GM21528 (cell line): ENCODE measurements around the gene FAM24B.
"Not testable (repeated sequence)": the region's sequence is repeated elsewhere in the genome, so short reads cannot be mapped to it uniquely, and the experiment has no call there.

Experiments
- ATAC-seq: cut with Tn5 transposase; IDR thresholded peaks from one replicate; pipeline ENCODE4 v1.9.1; 2021; ENCODE audit warnings: mild to moderate bottlenecking, moderate library complexity; ENCODE audit not compliant: unreplicated experiment, low FRiP score

Gene FAM24B

DNA sequence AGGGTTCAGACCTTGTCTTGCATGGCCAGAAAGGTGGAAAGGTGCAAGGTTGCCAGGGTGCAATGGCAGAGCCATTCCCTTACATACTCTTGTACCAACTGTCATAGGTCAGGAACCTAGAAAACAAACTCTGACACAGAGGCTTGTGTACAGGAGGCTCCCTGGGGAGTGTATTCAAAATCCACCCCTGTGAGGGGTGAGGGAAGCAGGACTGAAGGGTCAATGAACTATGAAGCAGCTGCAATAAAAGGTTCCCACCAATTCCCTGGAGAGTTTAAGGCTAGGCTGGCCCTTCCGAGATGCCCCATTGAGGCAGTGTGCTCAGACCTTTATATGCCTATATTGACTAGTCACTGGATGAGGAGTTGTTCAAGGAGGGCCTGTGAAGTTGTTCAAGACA lies 19.9 kb downstream of the FAM24B start:
- ATAC-seq: no peak

DNA sequence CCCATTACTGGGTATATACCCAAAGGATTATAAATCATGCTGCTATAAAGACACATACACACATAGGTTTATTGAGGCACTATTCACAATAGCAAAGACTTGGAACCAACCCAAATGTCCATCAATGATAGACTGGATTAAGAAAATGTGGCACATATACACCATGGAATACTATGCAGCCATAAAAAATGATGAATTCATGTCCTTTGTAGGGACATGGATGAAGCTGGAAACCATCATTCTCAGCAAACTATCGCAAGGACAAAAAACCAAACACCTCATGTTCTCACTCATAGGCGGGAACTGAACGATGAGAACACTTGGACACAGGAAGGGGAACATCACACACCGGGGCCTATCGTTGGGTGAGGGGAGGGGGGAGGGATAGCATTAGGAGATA lies 21.3 kb downstream of the FAM24B start:
- not testable (repeated sequence) for ATAC-seq

DNA sequence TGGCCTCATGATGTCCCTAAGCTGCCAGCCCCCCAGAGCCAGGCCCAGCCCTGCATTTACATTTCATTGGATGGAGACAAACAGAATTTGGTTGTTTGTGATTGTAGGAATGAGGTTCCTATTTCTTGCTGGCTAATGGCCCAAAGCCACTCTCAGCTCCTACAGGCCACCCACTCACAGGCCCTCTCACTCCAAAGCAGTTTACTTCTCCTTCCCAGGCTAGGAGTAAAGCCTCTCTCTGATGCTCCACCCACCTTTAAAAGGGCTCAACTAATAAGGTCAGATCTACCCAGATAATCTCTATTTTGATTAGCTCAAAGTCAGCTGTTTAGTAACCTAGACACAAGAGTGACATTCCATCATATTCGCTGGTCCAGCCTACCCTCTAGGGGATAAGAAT lies 22.5 kb downstream of the FAM24B start:
- no peak for ATAC-seq

DNA sequence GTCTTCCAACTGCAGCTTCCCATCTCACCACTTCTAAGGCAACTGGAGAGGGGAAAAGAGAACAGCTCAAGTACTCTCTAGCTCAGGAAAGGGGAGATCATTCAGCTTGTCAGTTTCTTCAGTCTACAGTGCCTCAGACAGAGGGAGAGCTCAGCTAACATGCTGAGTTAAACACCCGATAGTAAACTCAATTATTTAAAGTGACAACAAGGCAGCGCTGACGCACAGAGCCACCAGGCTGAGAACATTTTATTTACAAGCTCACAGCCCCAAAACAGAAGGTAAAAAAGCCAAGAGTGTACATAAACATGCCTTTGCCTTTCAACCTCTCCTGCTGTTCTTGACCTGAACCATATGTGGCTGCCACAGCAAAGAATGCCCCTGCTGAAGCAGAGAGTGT lies 23.6 kb downstream of the FAM24B start:
- ATAC-seq: no peak

DNA sequence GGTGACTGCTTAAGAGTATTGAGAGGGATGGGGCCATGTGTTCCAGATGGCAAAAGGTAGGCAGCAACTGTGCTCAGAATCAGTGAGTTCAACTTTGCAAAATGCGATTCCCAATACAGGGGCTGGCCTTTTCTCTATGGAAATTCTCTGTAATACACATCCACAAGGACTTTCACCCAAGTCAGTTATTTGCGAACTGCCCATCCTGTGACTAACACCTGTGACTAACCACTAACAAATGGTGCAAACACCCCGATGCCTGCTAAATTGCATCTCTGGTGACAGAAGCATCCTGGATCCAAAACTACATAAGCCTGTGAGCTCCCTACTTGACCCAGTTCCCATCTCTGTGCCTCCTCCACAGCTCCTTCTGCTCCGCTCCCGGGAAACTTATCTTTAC lies 24.7 kb downstream of the FAM24B start:
- no peak for ATAC-seq

DNA sequence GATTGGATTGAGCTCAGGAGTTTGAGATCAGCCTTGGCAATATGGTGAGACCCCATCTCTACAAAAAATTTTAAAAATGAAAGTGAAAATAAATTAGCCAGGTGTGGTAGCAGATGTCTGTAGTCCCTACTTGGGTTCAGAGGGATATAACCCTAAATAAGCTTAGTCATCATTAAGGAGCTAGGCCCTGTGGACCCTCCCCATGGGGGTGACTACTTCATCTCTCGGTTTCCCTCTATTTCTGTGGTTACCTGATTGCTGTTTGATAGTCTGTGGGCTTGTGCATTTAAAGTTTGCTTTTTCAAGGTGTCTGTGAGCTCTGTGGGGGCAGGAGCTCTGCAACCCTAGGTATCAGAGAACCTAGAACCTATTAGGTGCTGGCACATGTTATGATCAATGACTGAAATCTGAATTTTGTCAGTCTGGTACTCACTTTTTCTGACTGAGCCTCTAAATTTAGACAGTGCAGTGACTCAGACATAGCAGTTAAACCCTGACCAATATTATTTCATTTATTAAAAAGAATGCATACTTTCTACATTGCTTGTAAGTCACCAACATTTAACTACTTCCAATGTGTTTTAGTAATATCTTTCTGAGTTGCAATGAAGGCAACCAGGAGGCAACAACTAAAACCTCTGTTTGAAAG lies 25.6 kb downstream of the FAM24B start:
- ATAC-seq: no peak

DNA sequence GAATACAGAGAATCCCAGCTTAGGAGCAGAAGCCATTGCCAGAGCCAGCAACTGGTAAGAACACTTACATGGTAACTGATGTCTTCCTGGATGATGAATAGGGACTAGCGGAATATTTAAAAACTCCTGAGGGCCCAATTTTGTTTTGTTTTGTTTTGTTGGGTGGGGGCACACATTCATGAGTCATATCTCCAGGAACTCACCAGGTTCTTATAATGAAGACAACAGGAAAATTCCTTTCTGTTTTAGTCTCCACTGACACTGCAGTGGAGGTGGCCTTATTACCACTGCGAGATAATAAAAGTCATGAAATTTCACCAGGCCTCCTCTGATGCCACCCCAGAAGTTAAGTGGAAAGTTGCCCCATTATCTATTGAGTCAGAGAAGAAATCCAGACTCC lies 27.1 kb downstream of the FAM24B start:
- no peak for ATAC-seq

DNA sequence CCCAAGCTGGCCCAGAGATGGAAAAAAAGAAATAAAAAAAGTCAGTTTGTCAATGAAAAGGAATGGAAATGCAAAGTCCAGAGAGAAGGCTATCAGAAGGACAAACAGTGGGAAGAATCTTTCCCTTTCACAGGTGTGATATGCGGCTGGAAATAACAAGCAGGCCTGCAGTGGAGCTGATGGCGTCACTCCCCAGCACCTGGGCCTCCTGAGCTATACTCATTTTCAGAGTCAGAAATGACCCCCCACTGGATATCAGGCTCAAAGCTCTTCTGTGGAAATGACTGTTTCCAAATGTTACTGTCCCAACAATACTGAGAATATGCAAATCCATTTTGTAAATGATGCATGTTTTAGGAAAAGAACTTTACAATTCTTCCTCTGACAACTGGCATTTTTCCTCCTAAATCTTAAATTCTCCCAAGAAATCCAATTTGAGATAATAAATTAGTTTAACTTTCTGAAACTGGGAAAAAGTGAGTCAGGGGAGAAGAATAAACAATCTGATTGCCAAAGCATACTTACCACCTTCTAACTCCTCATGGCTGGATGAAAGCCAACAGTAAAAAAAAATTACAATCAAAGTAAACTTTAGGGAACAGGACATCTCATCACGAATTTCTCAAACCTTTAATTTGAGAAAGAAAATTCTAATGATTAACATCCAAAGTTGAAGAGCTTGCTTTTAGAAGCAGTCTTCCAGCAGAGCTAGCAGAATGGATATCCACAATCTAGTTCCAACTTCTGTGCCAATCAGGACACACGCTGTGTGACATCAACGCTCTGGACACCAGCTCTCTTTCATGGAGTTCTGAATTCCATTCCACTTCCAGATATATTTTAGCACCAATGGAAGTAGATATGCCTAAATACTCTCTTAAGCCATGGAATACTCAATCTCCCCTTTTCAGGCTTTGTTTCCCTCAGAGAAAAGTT lies 28.4 kb downstream of the FAM24B start:
- ATAC-seq: no peak

DNA sequence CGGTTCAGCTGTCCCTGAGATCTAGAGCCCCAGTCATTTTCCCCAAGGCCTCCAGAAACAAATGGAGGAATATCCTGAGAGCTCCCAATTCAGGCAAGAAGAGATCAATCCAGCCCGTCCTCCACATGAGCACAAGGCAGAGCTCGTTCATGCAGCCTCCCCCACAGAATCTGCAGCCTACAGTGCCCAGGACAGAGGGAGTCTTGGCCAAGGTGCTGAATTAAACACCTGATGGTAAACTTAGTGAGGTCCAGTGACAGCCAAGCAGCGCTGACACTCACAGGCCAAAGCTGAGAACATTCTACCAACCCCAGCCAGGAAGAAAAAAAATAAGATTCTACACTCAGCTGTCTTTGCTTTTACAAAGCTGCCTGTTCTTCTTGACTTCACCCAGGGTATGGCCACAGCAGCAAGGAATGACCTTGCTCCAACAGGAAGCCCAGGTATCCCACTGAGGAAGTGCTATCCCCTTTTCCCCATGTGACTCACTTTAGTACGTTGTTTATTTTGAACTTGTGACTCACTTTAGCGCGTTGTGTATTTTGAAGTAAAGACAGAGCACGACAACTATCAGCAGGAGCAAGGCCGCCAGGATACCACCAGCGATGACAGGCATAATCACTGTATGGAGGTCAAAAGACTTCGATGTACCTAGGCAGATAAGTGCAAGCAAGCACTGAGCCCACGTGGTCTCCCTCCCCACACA lies 29.3 kb downstream of the FAM24B start:
- no peak for ATAC-seq

DNA sequence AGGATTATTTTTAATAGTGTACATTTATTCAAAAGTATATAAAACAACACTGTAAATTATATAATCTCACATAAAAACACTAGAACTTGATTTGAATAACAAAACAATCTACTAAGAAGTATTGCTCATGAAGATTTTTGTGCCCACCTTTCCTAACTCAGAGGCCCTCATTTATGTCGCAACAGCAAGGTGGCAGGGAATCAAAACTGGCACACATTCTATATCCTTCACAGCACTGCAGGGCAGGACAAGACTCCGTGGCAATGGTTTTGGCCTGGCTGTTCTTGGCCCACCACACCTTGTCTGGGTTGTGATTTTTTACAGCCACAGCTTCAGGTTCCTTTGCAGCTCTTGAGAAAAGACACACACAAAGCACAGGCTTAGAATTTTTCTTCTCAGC lies 30.3 kb downstream of the FAM24B start:
- ATAC-seq: no peak

DNA sequence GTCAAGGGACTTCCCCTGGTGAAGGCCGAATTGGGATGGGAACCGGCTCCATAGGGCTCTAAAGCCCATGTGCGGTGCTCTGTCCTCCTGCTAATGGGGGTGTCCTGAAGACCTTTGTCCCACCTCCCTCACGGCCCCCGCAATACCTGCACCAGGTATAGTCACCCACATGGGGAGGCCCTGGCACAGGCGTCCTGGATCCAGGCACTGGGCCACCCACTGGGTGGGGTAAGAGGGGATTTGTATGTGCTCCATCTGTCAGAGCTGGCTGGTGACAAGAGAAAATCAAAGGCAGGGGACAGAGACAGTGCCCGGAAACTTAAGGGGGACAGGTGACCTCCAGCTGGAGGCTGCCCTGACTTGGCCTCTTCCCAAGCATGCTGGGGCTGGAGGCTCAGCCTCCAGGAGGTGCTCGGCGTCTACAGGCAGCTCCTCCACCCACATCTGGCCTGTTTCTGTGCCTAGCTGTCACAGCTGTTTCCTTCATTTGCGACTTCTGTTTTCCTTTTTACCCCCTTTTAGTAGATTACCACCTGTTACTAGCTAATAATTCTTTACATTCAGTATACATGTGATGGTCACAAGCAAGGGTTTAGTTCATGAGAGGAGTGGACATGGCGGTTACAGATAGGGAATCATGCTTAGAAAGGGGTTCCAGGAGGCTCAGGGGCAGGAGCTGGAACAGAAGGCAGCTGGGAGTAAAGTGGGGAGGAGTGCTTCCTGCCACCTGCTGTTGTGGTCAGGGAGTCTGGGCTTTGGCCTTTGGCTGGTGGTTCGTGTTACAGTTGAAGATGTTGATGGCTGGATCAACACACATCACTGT lies 31.4 kb downstream of the FAM24B start:
- ATAC-seq: no peak

DNA sequence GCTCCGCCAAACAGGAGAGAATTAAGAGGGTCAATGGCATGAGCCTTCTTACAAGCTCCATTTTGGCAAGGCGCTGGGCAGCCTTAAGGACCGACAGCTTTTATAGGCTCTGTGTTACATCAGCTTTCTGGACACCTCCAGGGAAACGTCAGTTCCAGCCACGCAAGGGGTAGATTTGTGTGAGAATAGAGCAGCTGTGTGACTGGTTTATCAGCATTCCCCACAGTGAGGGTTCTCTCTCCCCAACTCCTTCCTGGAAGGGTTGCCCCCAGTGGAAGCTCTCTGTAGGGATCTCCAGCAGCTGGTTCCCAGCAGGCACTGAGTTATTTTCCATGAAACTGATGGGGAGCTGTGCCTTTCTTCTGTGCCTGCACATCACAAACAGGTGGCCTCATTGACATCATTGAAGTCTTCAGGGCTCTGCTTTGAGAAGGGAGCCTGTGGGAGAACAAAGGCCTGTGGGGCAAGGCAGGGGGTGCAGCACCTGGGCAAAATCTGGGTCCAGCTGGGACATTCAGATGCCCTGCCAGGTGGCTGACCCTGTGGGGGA lies 33.5 kb downstream of the FAM24B start, which contains the start of gene CUZD1:
TSS of gene CUZD1 (minus strand) at position 75 of the 550 bp plus-strand sequence. CDS start at position 61, 14 bp downstream.
- no peak for ATAC-seq

DNA sequence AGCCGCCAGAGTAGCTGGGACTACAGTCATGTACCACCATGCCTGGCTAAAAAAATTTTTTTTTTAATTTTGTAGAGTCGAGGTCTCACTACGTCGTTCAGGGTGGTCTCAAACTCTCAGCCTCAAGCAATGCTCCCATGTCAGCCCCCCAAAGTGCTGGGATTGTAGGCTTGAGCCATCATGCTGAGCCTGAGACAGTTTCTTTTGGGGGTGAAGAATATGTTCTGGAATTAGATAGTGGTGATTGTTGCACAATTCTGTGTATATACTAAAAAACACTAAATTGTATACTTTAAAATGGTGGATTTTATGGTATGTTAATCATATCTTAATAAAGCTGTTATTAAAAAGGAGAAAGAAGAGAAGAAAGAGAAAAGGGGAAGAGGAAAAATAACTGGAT lies 35.2 kb downstream of the FAM24B start:
- no peak for ATAC-seq

DNA sequence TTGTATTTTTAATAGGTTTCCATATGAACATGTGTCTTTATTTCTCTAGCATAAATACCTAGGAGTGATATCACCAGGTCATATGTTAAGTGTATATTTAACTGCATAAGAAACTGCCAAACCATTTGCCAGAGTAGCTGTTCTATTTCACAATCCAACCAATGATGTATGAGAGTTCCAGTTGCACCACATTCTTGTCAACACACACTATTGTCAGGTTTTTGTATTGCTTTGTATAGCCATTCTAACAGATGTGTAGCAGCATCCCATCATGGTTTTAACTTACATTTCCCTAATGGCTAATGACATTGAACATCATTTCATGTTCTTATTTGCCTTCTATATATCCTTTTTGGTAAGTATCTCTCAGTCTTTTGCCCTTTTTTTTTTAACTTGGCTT lies 37.8 kb downstream of the FAM24B start:
- ATAC-seq: no peak

DNA sequence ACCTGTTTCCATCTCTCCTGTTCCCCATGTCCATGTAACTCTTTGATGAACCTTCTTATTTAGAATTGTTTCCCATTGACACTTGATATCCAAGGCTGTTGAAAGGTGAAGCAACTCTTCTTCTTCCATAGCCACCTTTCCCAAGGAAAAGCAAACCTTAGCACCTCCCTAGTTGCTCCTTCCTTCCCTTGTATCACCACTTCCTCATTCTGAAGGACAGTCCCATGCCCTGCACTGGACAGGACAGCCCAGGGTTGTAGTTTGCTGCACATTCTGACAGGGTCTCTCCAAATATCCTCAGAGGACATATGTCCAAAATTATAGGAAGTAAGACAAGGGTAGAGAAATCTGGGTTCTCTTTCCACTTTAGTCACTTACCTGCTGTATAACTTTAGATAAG lies 39.9 kb downstream of the FAM24B start:
- no peak for ATAC-seq

DNA sequence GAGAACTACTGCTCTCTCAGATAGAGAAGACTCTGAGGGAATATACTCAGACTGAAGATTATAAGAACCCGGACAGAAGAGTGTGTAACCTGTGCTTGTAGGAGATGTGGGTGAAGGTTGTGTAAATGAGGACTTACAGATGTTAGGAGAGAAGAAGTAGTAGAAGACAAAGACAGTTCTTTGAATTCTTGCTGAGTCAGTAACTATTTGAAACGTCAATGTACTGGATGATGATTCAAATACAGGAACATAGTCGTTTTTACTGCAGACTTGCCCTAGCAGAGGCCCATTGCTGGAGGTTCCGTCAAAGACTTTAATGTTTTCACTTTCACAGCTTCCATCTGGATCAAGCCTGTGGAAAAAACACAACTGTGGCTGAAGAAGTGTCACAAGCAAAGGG lies 40.5 kb downstream of the FAM24B start:
- ATAC-seq: no peak

DNA sequence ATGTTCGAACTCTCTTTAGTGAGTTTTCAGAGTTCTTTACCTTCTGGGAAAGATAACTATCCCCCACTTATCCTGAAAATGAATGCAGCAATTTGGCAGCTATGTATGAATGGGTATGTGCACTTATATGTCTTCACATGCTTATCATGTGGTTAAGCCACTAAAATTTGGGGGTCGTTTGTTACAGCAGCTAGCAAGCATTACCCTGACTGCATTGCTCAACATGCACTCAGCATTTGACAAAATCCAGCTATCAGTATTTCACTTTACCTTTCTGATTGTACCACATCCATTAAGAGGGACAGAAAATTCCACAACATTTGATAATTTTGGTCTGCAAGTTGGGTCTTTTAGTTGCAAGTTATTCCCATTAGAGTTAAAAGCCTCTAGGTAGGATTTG lies 43.5 kb downstream of the FAM24B start:
- no peak for ATAC-seq

DNA sequence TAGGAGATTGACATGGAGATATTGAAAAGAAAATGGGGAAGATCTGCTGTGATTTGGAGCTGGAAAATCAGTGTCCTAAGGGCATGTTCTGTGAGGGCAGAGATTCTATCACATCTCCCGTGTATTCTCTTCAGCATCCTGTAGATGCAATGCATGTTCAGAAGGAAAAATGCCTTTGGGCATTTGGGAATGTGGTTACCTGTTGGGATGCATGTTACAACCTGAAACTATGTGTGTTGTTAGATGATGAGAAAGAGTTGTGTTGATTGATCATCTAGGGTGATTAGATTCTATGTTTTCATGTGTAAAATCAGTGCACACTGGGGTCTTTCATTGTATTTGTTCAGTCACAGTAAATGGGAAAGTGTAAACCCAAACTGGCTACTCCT lies 48.4 kb downstream of the FAM24B start:
- no peak for ATAC-seq

DNA sequence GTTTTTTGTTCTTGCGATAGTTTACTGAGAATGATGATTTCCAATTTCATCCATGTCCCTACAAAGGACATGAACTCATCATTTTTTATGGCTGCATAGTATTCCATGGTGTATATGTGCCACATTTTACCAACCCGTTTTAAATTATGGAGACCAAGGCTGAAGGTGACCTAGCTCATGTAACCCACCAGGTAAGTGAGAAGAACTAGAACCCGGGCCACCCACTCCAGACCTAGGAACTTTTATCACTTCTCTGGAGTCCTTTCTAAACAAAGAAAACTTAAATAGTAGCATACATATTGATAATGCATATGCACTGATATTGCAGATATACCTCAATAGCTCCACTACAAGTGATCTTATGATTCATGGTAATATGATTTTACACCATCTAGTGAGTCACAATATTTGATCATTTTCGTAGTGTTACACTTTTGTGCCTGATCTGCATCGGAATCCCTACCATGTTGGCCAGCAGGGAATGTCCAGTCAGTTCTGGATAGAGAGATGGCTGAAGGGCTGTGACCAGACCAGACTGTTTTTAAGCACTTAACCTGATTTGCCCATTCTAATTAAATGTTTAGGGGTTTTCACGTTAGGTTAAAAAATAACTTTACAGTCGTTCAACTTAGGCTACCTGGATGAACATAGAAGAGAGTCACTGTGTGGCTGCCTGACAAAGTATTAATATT lies 49.0 kb downstream of the FAM24B start:
- no peak for ATAC-seq

DNA sequence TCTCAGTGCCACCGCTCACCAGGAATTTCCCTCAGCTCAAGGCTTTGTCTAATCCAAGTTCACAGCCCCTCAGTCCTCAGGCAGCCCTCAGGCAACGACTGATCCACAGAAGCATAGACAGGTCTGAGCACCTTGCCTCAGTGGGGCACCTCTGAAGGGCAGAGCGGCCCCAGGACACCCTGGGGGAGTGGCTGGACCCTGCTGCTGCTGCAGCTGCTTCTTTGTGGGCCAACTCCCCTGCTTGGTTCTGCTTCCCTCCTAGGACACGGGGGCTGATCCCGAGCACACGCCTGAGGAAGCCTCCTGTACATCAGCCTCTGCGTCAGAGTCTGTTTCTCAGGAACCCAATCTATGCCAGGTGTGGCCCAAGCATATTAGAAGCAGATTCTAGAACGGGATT lies 49.9 kb downstream of the FAM24B start:
- ATAC-seq: no peak
